ENCODE results near the gene ABCA4. TPM values are rescaled to one million over a fixed set of nuclear protein-coding genes. Genes with fewer than 3 reads are reported as not detected.

The ABCA4 gene
- total and polyA plus RNA-seq, 2 donors (not counting 3 experiments of a cell fraction or from before 2014, with no cell fraction given) = 2.3 to 4.9 TPM

DNA sequence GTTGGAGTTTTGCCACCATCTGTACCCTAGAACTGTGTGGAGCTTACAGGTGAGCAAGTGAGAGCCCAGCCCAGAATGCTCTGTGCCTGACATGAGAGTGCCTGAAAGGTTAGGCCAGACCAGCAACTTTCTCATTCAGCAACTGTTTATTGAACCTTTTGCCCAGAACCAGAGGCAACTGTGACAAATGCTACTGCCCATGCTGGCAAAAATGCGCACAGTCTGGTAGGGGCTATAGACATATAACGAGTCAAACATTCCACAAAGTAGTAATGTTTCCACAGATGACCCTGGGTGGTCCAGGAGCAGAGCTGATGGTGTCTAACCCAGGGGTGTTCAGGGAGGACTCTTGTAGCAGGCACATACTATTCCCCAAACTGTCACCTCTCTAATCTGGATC, 155.7 kb downstream of the ABCA4 start:
- H3K4me2 ChIP-seq (ENCODE audit: insufficient read depth, low read length) = no peak overlapping the region
- dilution Hi-C loops (cut with MboI; ENCODE audit: extremely low pct_ligation_motif_present, low sequenced_read_pairs) = no loop called here

More for the DNA sequence above, 155.7 kb downstream of the ABCA4 start:
- Histone ChIP-seq H3K4me1 (ENCODE audit: control insufficient read depth, extremely low read depth, insufficient read depth, low read length) (no peaks in the 10 kb centered on the region), H3K27me3 (ENCODE audit: control insufficient read depth in 2 of 2, insufficient read depth in 2 of 2, low read length in 2 of 2) (peaks cover 3 to 10% of the 10 kb centered on the region in 2 experiments), H3K9me3 (replicated peaks; ENCODE audit: control insufficient read depth, insufficient read depth, low read length) (no peaks in the 10 kb centered on the region), H3K9ac (replicated peaks; ENCODE audit: extremely low read depth, insufficient read depth, low read length) (no peak overlapping the region), H3K4me3 (replicated peaks in 1 of 3; ENCODE audit: insufficient read depth in 1 of 3, low read depth in 1 of 3, low read length in 3 of 3) (no peak overlapping the region), H2AFZ (ENCODE audit: low read depth, low read length) (no peak overlapping the region), H3K79me2 (ENCODE audit: control insufficient read depth, insufficient read depth, low read length) (no peaks in the 10 kb centered on the region), H4K20me1 (replicated peaks; ENCODE audit: control insufficient read depth, extremely low read depth, insufficient read depth, low read length) (no peaks in the 10 kb centered on the region), H3K36me3 (ENCODE audit: control insufficient read depth in 2 of 2, extremely low read depth in 1 of 2, insufficient read depth in 2 of 2, low read length in 2 of 2) (no peaks in the 10 kb centered on the region), H3K9me1 (replicated peaks; ENCODE audit: control insufficient read depth, extremely low read depth, insufficient read depth, low read length) (no peaks in the 10 kb centered on the region), H3K27ac (ENCODE audit: insufficient read depth, low read depth, low read length) (no peak overlapping the region)
- POLR2A ChIA-PET = no interaction called here
- TF ChIP-seq, protein P1, sequence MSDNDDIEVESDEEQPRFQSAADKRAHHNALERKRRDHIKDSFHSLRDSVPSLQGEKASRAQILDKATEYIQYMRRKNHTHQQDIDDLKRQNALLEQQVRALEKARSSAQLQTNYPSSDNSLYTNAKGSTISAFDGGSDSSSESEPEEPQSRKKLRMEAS (IDR thresholded peaks at IDR 0.05; ENCODE audit: insufficient read depth, insufficient read length) = no peak
- TF ChIP-seq JUN (IDR thresholded peaks at IDR 0.05; ENCODE audit: borderline replicate concordance, insufficient read depth, insufficient read length, low read depth) (no peak), MYC (IDR thresholded peaks at IDR 0.05; ENCODE audit: low read depth, low read length) (no peak), POLR2A (IDR thresholded peaks at IDR 0.05; ENCODE audit: low read depth, low read length) (no peak), EZH2 (IDR thresholded peaks at IDR 0.05; ENCODE audit: borderline replicate concordance, low read depth, low read length, severe bottlenecking) (no peak), POLR2AphosphoS5 (IDR thresholded peaks at IDR 0.05; ENCODE audit: insufficient read depth, low read depth, low read length) (no peak), GATA2 (IDR thresholded peaks at IDR 0.05; ENCODE audit: insufficient read depth, insufficient read length, low read depth, low read length) (no peak), CTCF (IDR thresholded peaks at IDR 0.05; ENCODE audit: extremely low read depth in 1 of 2, insufficient read depth in 1 of 2, low read depth in 1 of 2, low read length in 2 of 2) (no peak), FOS (IDR thresholded peaks at IDR 0.05; ENCODE audit: borderline replicate concordance, insufficient read depth, low read length) (no peak)
- BruUV-seq (replicated peaks) = no TSS peak
- intact Hi-C loops (cut with micrococcal nuclease) = no loop called here
- DNase-seq (ENCODE audit: low read depth, low spot score) (no peak), FAIRE-seq (no peak)
- CTCF ChIA-PET = interaction anchor here (0.9 kb wide), 1 partner anchor 15 kb away, joined by 3 read pairs; no protein-coding TSS in a partner anchor

Measured in endothelial cell of umbilical vein (primary cell).